Measurements from ENCODE around the gene FAM78B. TPM values are rescaled to one million over a fixed set of nuclear protein-coding genes. Genes with fewer than 3 reads are reported as not detected.

FAM78B gene
- polyA plus RNA-seq, 1 experiment: 0.25 TPM

DNA sequence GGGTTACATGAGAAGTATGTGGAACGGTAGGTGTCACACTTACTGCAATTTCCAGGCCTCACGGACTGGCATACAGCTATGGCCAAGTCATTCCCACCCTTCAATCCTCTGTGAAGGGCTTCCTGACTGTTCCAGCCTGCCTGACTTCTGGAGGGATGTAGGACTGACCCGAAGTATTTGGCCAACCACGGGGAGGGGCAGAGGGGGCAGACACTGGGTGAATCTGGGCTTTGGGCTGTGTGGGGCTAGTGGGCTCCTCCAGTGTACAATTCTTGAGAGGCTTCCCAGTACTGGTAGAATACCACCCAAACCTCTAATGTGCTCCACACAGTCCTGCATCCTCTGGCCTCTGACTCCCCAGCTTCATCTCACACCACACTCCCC is 78.2 kb downstream of the FAM78B start:
- POLR2A ChIA-PET: no interaction called here
- DNase-seq (ENCODE audit: low read depth): no peak
- Histone ChIP-seq H3K36me3 (ENCODE audit: control insufficient read depth, insufficient read depth, low read length) (no peaks in the 10 kb centered on the region), H3K4me3 (ENCODE audit: low read depth, low read length) (no peak overlapping the region), H3K27me3 (ENCODE audit: control insufficient read depth, insufficient read depth, low read length) (no peaks in the 10 kb centered on the region)
- TF ChIP-seq, protein P1, sequence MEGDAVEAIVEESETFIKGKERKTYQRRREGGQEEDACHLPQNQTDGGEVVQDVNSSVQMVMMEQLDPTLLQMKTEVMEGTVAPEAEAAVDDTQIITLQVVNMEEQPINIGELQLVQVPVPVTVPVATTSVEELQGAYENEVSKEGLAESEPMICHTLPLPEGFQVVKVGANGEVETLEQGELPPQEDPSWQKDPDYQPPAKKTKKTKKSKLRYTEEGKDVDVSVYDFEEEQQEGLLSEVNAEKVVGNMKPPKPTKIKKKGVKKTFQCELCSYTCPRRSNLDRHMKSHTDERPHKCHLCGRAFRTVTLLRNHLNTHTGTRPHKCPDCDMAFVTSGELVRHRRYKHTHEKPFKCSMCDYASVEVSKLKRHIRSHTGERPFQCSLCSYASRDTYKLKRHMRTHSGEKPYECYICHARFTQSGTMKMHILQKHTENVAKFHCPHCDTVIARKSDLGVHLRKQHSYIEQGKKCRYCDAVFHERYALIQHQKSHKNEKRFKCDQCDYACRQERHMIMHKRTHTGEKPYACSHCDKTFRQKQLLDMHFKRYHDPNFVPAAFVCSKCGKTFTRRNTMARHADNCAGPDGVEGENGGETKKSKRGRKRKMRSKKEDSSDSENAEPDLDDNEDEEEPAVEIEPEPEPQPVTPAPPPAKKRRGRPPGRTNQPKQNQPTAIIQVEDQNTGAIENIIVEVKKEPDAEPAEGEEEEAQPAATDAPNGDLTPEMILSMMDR (IDR thresholded peaks at IDR 0.05; ENCODE audit: insufficient read depth, low read depth, low read length): no peak
- CTCF ChIA-PET: no interaction called here

GRCh38 chr1:166087734-166088571 is 78.8 kb downstream of the FAM78B start:
- POLR2A ChIA-PET: no interaction called here
- Histone ChIP-seq H3K36me3 (ENCODE audit: control insufficient read depth, insufficient read depth, low read length) (no peaks in the 10 kb centered on the region), H3K27me3 (ENCODE audit: control insufficient read depth, insufficient read depth, low read length) (no peaks in the 10 kb centered on the region), H3K4me3 (ENCODE audit: low read depth, low read length) (no peak overlapping the region)
- TF ChIP-seq, protein P1 (IDR thresholded peaks at IDR 0.05; ENCODE audit: insufficient read depth, low read depth, low read length): no peak
- CTCF ChIA-PET: no interaction called here
- no peak for DNase-seq (ENCODE audit: low read depth)

DNA sequence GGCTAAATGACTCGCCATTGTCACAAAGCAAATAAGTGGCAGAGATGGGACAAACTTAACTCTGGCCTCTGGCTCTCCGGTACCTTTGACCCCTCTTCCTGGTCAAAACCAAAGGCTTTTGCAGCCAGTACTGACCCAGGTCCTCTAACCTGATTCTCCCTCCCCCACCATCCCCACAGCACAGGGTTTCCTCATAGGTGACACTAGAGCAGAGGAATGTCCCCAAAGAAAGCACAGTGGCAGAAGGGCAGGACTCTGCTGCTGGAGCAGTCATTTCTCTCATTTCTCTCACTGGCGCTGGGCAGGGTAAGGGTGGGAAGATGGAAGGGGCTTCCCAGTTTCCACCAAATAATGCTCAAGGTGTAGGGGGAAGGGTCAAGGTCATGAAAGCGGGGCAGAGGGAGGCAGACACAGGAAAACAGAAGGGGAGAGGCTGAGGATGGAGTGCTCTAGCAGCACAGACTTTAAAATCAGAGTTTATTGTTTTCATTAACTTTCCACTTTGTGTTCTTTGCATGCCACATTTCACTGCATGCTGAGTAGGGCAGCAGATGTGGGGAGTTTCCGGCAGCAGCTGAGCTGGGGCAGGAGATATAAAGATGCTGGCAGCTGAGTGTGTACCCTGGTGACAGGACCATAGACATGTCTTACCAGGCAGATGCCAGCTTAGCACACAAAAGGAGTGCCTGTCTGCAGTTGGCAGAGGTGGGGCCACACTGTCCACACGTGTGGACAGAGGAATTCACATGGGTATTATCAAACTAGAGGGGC is 80.5 kb downstream of the FAM78B start:
- no peak for DNase-seq (ENCODE audit: low read depth)
- ChIA-PET CTCF (interaction anchor here (0.6 kb wide), 1 partner anchor 334 kb away, joined by 3 read pairs; no protein-coding TSS in a partner anchor), POLR2A (no interaction called here)
- TF ChIP-seq, protein P1 (IDR thresholded peaks at IDR 0.05; ENCODE audit: insufficient read depth, low read depth, low read length): no peak
- Histone ChIP-seq H3K4me3 (ENCODE audit: low read depth, low read length) (no peak overlapping the region), H3K36me3 (ENCODE audit: control insufficient read depth, insufficient read depth, low read length) (no peaks in the 10 kb centered on the region), H3K27me3 (ENCODE audit: control insufficient read depth, insufficient read depth, low read length) (no peaks in the 10 kb centered on the region)

- TF ChIP-seq, protein P1 (IDR thresholded peaks at IDR 0.05; ENCODE audit: insufficient read depth, low read depth, low read length): no peak
- Histone ChIP-seq H3K27me3 (ENCODE audit: control insufficient read depth, insufficient read depth, low read length) (no peaks in the 10 kb centered on the region), H3K36me3 (ENCODE audit: control insufficient read depth, insufficient read depth, low read length) (no peaks in the 10 kb centered on the region), H3K4me3 (ENCODE audit: low read depth, low read length) (no peak overlapping the region)
- DNase-seq (ENCODE audit: low read depth): no peak
- CTCF ChIA-PET: no interaction called here
- POLR2A ChIA-PET: no interaction called here
Observed at GRCh38 chr1:166084613-166085012, 82.2 kb downstream of the FAM78B start.

GRCh38 chr1:166083887-166084286 is 82.9 kb downstream of the FAM78B start:
- POLR2A ChIA-PET: no interaction called here
- DNase-seq (ENCODE audit: low read depth): no peak
- CTCF ChIA-PET: no interaction called here
- no peaks in the 10 kb centered on the region for H3K36me3 ChIP-seq (ENCODE audit: control insufficient read depth, insufficient read depth, low read length)
- TF ChIP-seq, protein P1 (IDR thresholded peaks at IDR 0.05; ENCODE audit: insufficient read depth, low read depth, low read length): no peak
- no peaks in the 10 kb centered on the region for H3K27me3 ChIP-seq (ENCODE audit: control insufficient read depth, insufficient read depth, low read length)
- no peak overlapping the region for H3K4me3 ChIP-seq (ENCODE audit: low read depth, low read length)

All from BJ (cell line).